HG02981 (cell line): ENCODE results near the gene KLK12.

Source experiments
- ATAC-seq: cut with Tn5 transposase; IDR thresholded peaks from one replicate; pipeline ENCODE4 v1.9.1; 2021; ENCODE audit warnings: mild to moderate bottlenecking, moderate library complexity; ENCODE audit not compliant: unreplicated experiment

KLK12 gene

DNA sequence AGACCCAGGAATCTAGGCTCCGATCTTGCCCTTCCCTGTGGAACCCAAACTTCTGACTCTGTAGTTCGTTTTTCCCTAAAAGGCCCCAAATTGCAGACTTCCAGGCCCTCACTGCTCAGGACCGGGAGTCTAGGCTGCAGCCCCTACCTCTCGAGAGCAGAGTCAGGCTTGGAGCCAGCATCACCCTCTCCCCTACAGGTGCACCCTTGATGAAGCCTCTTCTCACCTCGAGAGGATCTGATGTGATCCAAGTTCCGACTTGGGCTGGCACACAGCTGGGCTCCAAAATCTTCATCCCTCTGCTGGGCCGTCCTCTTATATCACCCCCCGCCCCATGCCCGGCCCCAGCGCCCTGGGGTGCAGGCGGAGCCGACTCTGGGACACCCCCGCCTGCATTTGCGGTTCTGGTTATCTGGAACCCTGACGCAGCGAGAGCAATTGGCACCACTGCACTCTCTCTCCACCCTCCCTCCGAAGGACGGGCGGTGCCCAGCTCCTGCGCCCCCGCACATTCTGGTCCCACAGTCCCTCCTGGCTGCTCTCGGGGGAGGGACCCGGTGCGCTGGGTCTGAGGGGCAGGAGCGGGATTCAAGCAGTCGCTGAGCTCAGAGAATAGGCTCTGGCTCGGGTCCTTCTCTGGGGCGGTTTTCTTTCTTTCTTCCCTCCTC, 51.0 kb downstream of the KLK12 start, which contains the start of gene KLK7:
TSS of gene KLK7 (minus strand) at position 293 of the 668 bp plus-strand sequence. CDS start 1,518 bp downstream, outside the sequence.
- no peak for ATAC-seq

DNA sequence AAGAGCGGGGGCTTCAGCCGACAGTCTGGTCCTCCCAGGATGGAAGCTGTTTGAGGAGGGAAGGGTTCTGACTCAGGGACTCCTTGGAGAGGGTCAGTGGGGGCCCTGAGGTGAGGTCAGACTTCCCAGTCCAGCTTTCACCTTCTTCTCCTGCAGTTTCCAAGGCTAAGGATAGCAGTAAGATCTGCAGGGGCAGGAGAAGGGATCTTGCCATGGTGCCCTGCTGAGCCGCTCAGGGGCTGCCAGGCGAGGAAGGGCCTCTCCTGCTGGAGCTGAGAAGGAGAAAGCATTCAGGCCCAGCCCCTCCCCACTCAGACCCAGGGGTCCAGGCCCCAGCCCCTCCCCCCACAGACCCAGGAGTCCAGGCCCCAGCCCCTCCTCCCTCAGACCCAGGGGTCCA, 52.6 kb downstream of the KLK12 start:
- no peak for ATAC-seq

DNA sequence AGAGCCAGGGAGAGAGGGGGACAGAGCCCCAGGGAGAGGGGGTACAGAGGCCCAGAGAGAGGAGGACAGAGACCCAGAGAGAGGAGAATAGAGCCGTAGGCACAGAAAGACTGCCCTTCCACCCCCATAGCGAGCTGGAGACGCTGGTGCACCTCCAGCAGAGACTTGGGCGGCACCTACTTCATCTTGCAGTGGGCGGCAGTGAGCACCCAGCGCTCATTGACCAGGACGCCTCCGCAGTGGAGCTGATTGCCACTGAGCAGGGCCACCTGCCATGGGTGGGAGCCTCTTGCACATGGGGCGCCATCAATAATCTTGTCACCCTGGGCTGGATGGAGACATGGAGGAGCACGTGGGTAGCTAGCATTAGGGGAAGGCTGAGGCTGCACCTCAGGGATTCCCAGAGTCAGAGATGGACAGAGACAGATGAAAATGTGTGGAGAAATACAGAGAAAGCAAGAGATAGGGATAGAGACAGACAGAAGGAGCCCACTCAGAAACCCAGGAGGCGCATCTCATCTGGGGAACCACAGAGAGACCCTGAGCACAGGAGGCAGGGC, 53.1 kb downstream of the KLK12 start:
- no peak for ATAC-seq

DNA sequence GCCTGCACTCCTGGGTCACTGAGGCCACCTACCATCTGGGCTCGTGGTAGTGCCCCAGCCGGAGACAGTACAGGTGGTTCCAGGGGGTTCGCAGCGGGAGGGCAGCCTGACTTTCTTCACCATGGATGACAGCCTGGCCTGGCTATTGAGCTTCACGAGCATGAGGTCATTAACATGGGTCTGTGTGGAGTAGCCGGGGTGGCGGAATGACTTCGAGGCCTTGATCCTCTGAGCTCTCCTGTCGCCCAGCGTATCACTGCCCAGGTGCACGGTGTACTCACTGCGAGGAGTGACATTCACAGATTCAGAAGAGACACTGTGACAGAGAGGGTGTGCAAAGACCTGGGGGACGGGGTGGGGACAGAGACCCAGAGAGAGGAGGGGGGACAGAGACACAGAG, 54.6 kb downstream of the KLK12 start:
- no peak for ATAC-seq

DNA sequence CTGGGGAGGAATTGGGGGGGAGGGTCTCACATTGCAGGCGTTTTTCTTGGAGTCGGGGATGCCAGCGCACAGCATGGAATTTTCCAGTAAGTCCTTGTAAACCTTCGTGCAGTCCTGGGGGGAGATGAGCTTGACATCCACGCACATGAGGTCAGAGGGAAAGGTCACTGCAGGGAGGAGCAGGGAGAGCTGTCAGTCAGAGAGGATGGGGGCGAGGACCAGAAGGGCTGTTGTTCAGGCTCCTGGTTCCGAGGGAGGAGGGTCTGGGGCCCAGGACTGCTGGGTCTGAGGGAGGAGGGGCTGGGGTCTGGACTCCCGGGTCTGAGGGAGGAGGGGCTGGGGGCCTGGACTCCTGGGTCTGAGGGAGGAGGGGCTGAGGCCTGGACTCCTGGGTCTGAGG, 55.0 kb downstream of the KLK12 start:
- no peak for ATAC-seq
